ENCODE data around the gene ATOSA.

DNA sequence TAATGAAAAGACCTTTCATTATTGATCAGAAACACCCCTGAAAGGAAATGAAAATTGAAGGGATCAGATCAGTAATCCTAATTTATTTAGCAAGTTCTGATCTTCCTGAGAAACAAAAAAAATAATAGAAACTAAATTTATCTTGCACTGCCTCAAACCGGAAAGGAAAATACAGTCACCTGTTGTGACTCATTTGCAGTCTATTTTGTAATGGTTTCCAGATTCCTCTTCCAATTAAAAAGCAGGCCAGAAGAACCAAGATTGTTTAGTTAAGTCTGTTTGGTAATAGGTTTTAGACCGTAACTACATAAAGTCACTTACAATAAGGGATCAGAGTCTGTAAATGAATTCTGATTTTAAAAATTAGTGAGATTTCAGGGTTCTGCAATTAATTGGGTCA, 49.7 kb upstream of the ATOSA start:
- TF ChIP-seq, protein P1, sequence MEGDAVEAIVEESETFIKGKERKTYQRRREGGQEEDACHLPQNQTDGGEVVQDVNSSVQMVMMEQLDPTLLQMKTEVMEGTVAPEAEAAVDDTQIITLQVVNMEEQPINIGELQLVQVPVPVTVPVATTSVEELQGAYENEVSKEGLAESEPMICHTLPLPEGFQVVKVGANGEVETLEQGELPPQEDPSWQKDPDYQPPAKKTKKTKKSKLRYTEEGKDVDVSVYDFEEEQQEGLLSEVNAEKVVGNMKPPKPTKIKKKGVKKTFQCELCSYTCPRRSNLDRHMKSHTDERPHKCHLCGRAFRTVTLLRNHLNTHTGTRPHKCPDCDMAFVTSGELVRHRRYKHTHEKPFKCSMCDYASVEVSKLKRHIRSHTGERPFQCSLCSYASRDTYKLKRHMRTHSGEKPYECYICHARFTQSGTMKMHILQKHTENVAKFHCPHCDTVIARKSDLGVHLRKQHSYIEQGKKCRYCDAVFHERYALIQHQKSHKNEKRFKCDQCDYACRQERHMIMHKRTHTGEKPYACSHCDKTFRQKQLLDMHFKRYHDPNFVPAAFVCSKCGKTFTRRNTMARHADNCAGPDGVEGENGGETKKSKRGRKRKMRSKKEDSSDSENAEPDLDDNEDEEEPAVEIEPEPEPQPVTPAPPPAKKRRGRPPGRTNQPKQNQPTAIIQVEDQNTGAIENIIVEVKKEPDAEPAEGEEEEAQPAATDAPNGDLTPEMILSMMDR (IDR thresholded peaks at IDR 0.05) = no peak
- TF ChIP-seq EZH2 (IDR thresholded peaks at IDR 0.05) = no peak
